ENCODE results near the gene IPO9.

The IPO9 gene

GRCh38 chr1:201874672-201875071 lies 45.7 kb downstream of the IPO9 start:
- H3K4me1 ChIP-seq (ENCODE audit: control insufficient read depth in 1 of 2, insufficient read depth in 2 of 2, low read length in 2 of 2), result no peaks in the 10 kb centered on the region
- no peaks in the 10 kb centered on the region for H3K9me3 ChIP-seq (ENCODE audit: control insufficient read depth in 1 of 2, low read length in 2 of 2)
- H3K27me3 ChIP-seq (ENCODE audit: control insufficient read depth in 1 of 2, insufficient read depth in 2 of 2, low read length in 2 of 2), result no peaks in the 10 kb centered on the region
- H3K4me3 ChIP-seq (ENCODE audit: low read depth in 1 of 2, low read length in 2 of 2), result no peak overlapping the region
- H3K27ac ChIP-seq (ENCODE audit: low read depth, low read length), result no peak overlapping the region
- no peak overlapping the region for H3K9ac ChIP-seq (ENCODE audit: low read depth in 1 of 2, low read length in 2 of 2)
- peaks cover 40 to 54% of the 10 kb centered on the region in 2 donors for H3K36me3 ChIP-seq (ENCODE audit: control insufficient read depth in 1 of 2, insufficient read depth in 2 of 2, low read length in 2 of 2)

GRCh38 chr1:201876148-201876818 lies 47.3 kb downstream of the IPO9 start:
- Histone ChIP-seq H3K4me1 (ENCODE audit: control insufficient read depth in 1 of 2, insufficient read depth in 2 of 2, low read length in 2 of 2) (no peaks in the 10 kb centered on the region), H3K27ac (ENCODE audit: low read depth, low read length) (no peak overlapping the region), H3K27me3 (ENCODE audit: control insufficient read depth in 1 of 2, insufficient read depth in 2 of 2, low read length in 2 of 2) (no peaks in the 10 kb centered on the region), H3K36me3 (ENCODE audit: control insufficient read depth in 1 of 2, insufficient read depth in 2 of 2, low read length in 2 of 2) (peaks cover 25 to 38% of the 10 kb centered on the region in 2 donors), H3K9ac (ENCODE audit: low read depth in 1 of 2, low read length in 2 of 2) (no peak overlapping the region), H3K4me3 (ENCODE audit: low read depth in 1 of 2, low read length in 2 of 2) (no peak overlapping the region), H3K9me3 (ENCODE audit: control insufficient read depth in 1 of 2, low read length in 2 of 2) (no peaks in the 10 kb centered on the region)

- Histone ChIP-seq H3K4me1 (ENCODE audit: control insufficient read depth in 1 of 2, insufficient read depth in 2 of 2, low read length in 2 of 2) (peaks cover 0 to 4% of the 10 kb centered on the region in 2 donors), H3K27ac (ENCODE audit: low read depth, low read length) (no peak overlapping the region), H3K36me3 (ENCODE audit: control insufficient read depth in 1 of 2, insufficient read depth in 2 of 2, low read length in 2 of 2) (peaks cover 12 to 22% of the 10 kb centered on the region in 2 donors), H3K9ac (ENCODE audit: low read depth in 1 of 2, low read length in 2 of 2) (no peak overlapping the region), H3K9me3 (ENCODE audit: control insufficient read depth in 1 of 2, low read length in 2 of 2) (no peaks in the 10 kb centered on the region), H3K4me3 (ENCODE audit: low read depth in 1 of 2, low read length in 2 of 2) (no peak overlapping the region), H3K27me3 (ENCODE audit: control insufficient read depth in 1 of 2, insufficient read depth in 2 of 2, low read length in 2 of 2) (no peaks in the 10 kb centered on the region)
Observed at GRCh38 chr1:201877877-201878401, 49.0 kb downstream of the IPO9 start.

- Histone ChIP-seq H3K4me1 (ENCODE audit: control insufficient read depth in 1 of 2, insufficient read depth in 2 of 2, low read length in 2 of 2) (peaks cover 0 to 8% of the 10 kb centered on the region in 2 donors), H3K9ac (ENCODE audit: low read depth in 1 of 2, low read length in 2 of 2) (no peak overlapping the region), H3K27me3 (ENCODE audit: control insufficient read depth in 1 of 2, insufficient read depth in 2 of 2, low read length in 2 of 2) (peaks cover 0 to 3% of the 10 kb centered on the region in 2 donors), H3K27ac (ENCODE audit: low read depth, low read length) (no peak overlapping the region), H3K4me3 (ENCODE audit: low read depth in 1 of 2, low read length in 2 of 2) (no peak overlapping the region), H3K36me3 (ENCODE audit: control insufficient read depth in 1 of 2, insufficient read depth in 2 of 2, low read length in 2 of 2) (peaks cover 0 to 1% of the 10 kb centered on the region in 2 donors), H3K9me3 (ENCODE audit: control insufficient read depth in 1 of 2, low read length in 2 of 2) (no peaks in the 10 kb centered on the region)
Observed at GRCh38 chr1:201880928-201881571, 52.1 kb downstream of the IPO9 start.

GRCh38 chr1:201881617-201882016 lies 52.7 kb downstream of the IPO9 start:
- H3K4me3 ChIP-seq (ENCODE audit: low read depth in 1 of 2, low read length in 2 of 2), result no peak overlapping the region
- H3K27me3 ChIP-seq (ENCODE audit: control insufficient read depth in 1 of 2, insufficient read depth in 2 of 2, low read length in 2 of 2), result peaks cover 0 to 3% of the 10 kb centered on the region in 2 donors
- no peak overlapping the region for H3K9ac ChIP-seq (ENCODE audit: low read depth in 1 of 2, low read length in 2 of 2)
- H3K9me3 ChIP-seq (ENCODE audit: control insufficient read depth in 1 of 2, low read length in 2 of 2), result no peaks in the 10 kb centered on the region
- peaks cover 0 to 8% of the 10 kb centered on the region in 2 donors for H3K4me1 ChIP-seq (ENCODE audit: control insufficient read depth in 1 of 2, insufficient read depth in 2 of 2, low read length in 2 of 2)
- no peak overlapping the region for H3K27ac ChIP-seq (ENCODE audit: low read depth, low read length)
- H3K36me3 ChIP-seq (ENCODE audit: control insufficient read depth in 1 of 2, insufficient read depth in 2 of 2, low read length in 2 of 2), result no peaks in the 10 kb centered on the region

- no peak overlapping the region for H3K9ac ChIP-seq (ENCODE audit: low read depth in 1 of 2, low read length in 2 of 2)
- H3K9me3 ChIP-seq (ENCODE audit: control insufficient read depth in 1 of 2, low read length in 2 of 2), result no peaks in the 10 kb centered on the region
- H3K27ac ChIP-seq (ENCODE audit: low read depth, low read length), result no peak overlapping the region
- H3K4me1 ChIP-seq (ENCODE audit: control insufficient read depth in 1 of 2, insufficient read depth in 2 of 2, low read length in 2 of 2), result peaks cover 0 to 8% of the 10 kb centered on the region in 2 donors
- H3K36me3 ChIP-seq (ENCODE audit: control insufficient read depth in 1 of 2, insufficient read depth in 2 of 2, low read length in 2 of 2), result no peaks in the 10 kb centered on the region
- H3K27me3 ChIP-seq (ENCODE audit: control insufficient read depth in 1 of 2, insufficient read depth in 2 of 2, low read length in 2 of 2), result peaks cover 2 to 12% of the 10 kb centered on the region in 2 donors
- no peak overlapping the region for H3K4me3 ChIP-seq (ENCODE audit: low read depth in 1 of 2, low read length in 2 of 2)
Observed at GRCh38 chr1:201882665-201883132, 53.7 kb downstream of the IPO9 start.

GRCh38 chr1:201883266-201883665 lies 54.3 kb downstream of the IPO9 start:
- Histone ChIP-seq H3K4me1 (ENCODE audit: control insufficient read depth in 1 of 2, insufficient read depth in 2 of 2, low read length in 2 of 2) (peaks cover 0 to 12% of the 10 kb centered on the region in 2 donors), H3K9me3 (ENCODE audit: control insufficient read depth in 1 of 2, low read length in 2 of 2) (no peaks in the 10 kb centered on the region), H3K27me3 (ENCODE audit: control insufficient read depth in 1 of 2, insufficient read depth in 2 of 2, low read length in 2 of 2) (peaks cover 8 to 18% of the 10 kb centered on the region in 2 donors), H3K27ac (ENCODE audit: low read depth, low read length) (no peak overlapping the region), H3K36me3 (ENCODE audit: control insufficient read depth in 1 of 2, insufficient read depth in 2 of 2, low read length in 2 of 2) (no peaks in the 10 kb centered on the region), H3K9ac (ENCODE audit: low read depth in 1 of 2, low read length in 2 of 2) (no peak overlapping the region), H3K4me3 (ENCODE audit: low read depth in 1 of 2, low read length in 2 of 2) (no peak overlapping the region)

- Histone ChIP-seq H3K9ac (ENCODE audit: low read depth in 1 of 2, low read length in 2 of 2) (no peak overlapping the region), H3K27me3 (ENCODE audit: control insufficient read depth in 1 of 2, insufficient read depth in 2 of 2, low read length in 2 of 2) (peaks cover 11 to 23% of the 10 kb centered on the region in 2 donors), H3K9me3 (ENCODE audit: control insufficient read depth in 1 of 2, low read length in 2 of 2) (no peaks in the 10 kb centered on the region), H3K4me1 (ENCODE audit: control insufficient read depth in 1 of 2, insufficient read depth in 2 of 2, low read length in 2 of 2) (peaks cover 0 to 14% of the 10 kb centered on the region in 2 donors), H3K27ac (ENCODE audit: low read depth, low read length) (no peak overlapping the region), H3K36me3 (ENCODE audit: control insufficient read depth in 1 of 2, insufficient read depth in 2 of 2, low read length in 2 of 2) (no peaks in the 10 kb centered on the region), H3K4me3 (ENCODE audit: low read depth in 1 of 2, low read length in 2 of 2) (no peak overlapping the region)
Observed at GRCh38 chr1:201883786-201884185, 54.8 kb downstream of the IPO9 start.

GRCh38 chr1:201884425-201884824 lies 55.5 kb downstream of the IPO9 start:
- peaks cover 6 to 19% of the 10 kb centered on the region in 2 donors for H3K4me1 ChIP-seq (ENCODE audit: control insufficient read depth in 1 of 2, insufficient read depth in 2 of 2, low read length in 2 of 2)
- peaks cover 14 to 29% of the 10 kb centered on the region in 2 donors for H3K27me3 ChIP-seq (ENCODE audit: control insufficient read depth in 1 of 2, insufficient read depth in 2 of 2, low read length in 2 of 2)
- no peaks in the 10 kb centered on the region for H3K9me3 ChIP-seq (ENCODE audit: control insufficient read depth in 1 of 2, low read length in 2 of 2)
- H3K36me3 ChIP-seq (ENCODE audit: control insufficient read depth in 1 of 2, insufficient read depth in 2 of 2, low read length in 2 of 2), result no peaks in the 10 kb centered on the region
- no peak overlapping the region for H3K9ac ChIP-seq (ENCODE audit: low read depth in 1 of 2, low read length in 2 of 2)
- H3K4me3 ChIP-seq (ENCODE audit: low read depth in 1 of 2, low read length in 2 of 2), result no peak overlapping the region
- H3K27ac ChIP-seq (ENCODE audit: low read depth, low read length), result no peak overlapping the region

GRCh38 chr1:201885531-201886075 lies 56.6 kb downstream of the IPO9 start:
- peaks cover 23 to 39% of the 10 kb centered on the region in 2 donors for H3K27me3 ChIP-seq (ENCODE audit: control insufficient read depth in 1 of 2, insufficient read depth in 2 of 2, low read length in 2 of 2)
- H3K27ac ChIP-seq (ENCODE audit: low read depth, low read length), result no peak overlapping the region
- no peak overlapping the region for H3K4me3 ChIP-seq (ENCODE audit: low read depth in 1 of 2, low read length in 2 of 2)
- no peaks in the 10 kb centered on the region for H3K9me3 ChIP-seq (ENCODE audit: control insufficient read depth in 1 of 2, low read length in 2 of 2)
- no peaks in the 10 kb centered on the region for H3K36me3 ChIP-seq (ENCODE audit: control insufficient read depth in 1 of 2, insufficient read depth in 2 of 2, low read length in 2 of 2)
- H3K9ac ChIP-seq (ENCODE audit: low read depth in 1 of 2, low read length in 2 of 2), result no peak overlapping the region
- peaks cover 8 to 21% of the 10 kb centered on the region in 2 donors for H3K4me1 ChIP-seq (ENCODE audit: control insufficient read depth in 1 of 2, insufficient read depth in 2 of 2, low read length in 2 of 2)
